Activated T-helper 2 cell treated with anti-CD3 and anti-CD28 coated beads, Interferon-gamma antibody, Interleukin-2, Interleukin-4, amounts not matched to agents 10 μg/mL and 5 μg/mL and 100 μg/mL, durations not matched to agents 14 hours and 24 hours and 36 hours (primary cell): ENCODE measurements around the gene SGCD. TPM values are rescaled to one million over a fixed set of nuclear protein-coding genes. Genes with fewer than 3 reads are reported as not detected.

Experiments
- DNase-seq: peaks from one replicate; pipeline ENCODE4 v3.0.0; 2021; ENCODE audit warnings: low spot score
- H3K27ac Mint-ChIP-seq: one replicate; pipeline ENCODE4 v1.8.0; 2021; ENCODE audit warnings: mixed read lengths
- H3K27me3 Mint-ChIP-seq: one replicate; pipeline ENCODE4 v1.8.0; 2021; ENCODE audit warnings: low read depth, mixed read lengths
- H3K36me3 Mint-ChIP-seq: one replicate; pipeline ENCODE4 v1.8.0; 2021; ENCODE audit warnings: low read depth, mixed read lengths
- H3K4me1 Mint-ChIP-seq: one replicate; pipeline ENCODE4 v1.8.0; 2021; ENCODE audit warnings: low read depth, mixed read lengths
- H3K4me3 Mint-ChIP-seq: one replicate; pipeline ENCODE4 v1.8.0; 2021; ENCODE audit warnings: low read depth, mild to moderate bottlenecking, moderate library complexity, mixed read lengths
- H3K9me3 Mint-ChIP-seq: one replicate; pipeline ENCODE4 v1.8.0; 2021; ENCODE audit warnings: mixed read lengths
- intact Hi-C: fragments of 100-400 bp; cut with micrococcal nuclease; formaldehyde crosslinking; loops from one replicate; pipeline ENCODE4 v1.15.1; 2023
- total RNA-seq: library from RNA; stranded (reverse); gene quantifications from 2 replicates; pipeline ENCODE4 v1.2.3, GENCODE V29; 2022

SGCD gene
- total RNA-seq, 1 donor from 2014 or later = not detected

DNA sequence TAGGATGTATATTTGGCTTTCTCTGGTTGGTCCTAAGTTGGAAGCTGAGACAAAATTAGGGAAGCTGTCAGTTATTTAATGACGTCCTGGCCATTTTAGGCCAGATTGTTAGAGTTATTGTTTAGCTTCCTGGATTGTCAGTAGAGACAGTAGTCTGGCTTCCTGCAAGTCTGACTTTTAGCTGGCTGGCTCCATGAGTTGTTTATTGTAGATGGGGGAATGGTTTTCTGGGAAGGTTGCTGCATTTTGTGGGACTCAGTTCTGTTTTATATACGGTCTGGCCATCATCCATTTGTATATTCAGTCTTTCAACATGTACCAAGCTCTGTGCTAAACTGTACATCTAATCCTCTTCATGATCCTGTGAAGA lies 68.3 kb downstream of the SGCD start:
- Mint-ChIP-seq H3K27ac (no peak overlapping the region), H3K27me3 (no peaks in the 10 kb centered on the region), H3K9me3 (no peaks in the 10 kb centered on the region), H3K36me3 (no peaks in the 10 kb centered on the region), H3K4me1 (no peaks in the 10 kb centered on the region), H3K4me3 (no peak overlapping the region)
- intact Hi-C loops = no loop called here
- DNase-seq = no peak

DNA sequence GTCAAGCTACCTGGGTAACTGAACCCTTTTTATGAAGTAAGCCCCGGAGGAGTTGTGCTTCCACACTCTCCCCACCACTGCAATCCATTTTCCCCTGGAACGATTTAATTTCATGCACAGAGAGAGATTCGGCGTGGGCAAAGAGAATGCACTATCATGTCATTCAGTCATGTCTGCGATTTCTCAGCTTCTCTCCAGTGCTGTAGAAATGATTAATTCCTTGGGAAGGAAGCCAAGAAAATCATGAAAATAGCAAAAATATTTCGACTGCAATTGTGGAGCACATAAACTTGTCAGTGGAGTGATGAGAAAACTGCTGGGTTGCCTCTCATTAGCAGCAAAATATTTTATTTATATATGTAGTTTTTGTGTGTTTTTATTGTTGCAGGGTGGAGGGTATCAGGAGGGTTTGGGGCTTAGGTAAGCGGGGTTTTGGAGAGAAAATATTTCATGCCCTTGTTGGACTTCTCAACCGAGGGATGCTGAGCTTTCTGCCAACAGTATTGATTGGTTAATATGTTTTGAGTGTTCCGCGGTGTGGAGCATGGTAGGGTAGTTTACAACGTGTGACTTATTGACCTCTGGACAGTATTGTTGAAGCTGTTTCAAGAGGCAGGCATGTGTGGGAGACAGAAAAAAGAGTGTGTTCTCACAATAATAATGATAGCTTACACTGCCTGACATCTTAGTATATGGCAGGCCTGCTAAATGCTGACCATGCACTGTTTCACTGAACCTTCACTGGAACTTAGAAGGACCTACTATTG lies 69.3 kb downstream of the SGCD start:
- H3K4me1 Mint-ChIP-seq = no peaks in the 10 kb centered on the region
- intact Hi-C loops = no loop called here
- no peak overlapping the region for H3K27ac Mint-ChIP-seq
- DNase-seq = no peak
- no peak overlapping the region for H3K4me3 Mint-ChIP-seq
- H3K27me3 Mint-ChIP-seq = no peaks in the 10 kb centered on the region
- H3K9me3 Mint-ChIP-seq = no peaks in the 10 kb centered on the region
- H3K36me3 Mint-ChIP-seq = no peaks in the 10 kb centered on the region

DNA sequence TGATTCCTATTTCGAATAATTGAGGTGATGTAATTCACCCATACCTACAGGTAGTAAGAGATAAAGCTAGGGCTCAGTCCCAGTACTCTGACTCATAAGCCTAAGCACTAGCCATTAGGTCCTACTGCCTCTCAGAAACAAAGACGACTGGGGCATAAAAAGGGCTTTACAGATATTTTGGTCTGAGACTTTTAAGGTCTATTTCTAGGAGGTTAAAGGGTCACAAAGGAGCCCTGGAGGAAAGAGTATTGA lies 69.8 kb downstream of the SGCD start:
- H3K4me3 Mint-ChIP-seq = no peak overlapping the region
- intact Hi-C loops = no loop called here
- no peaks in the 10 kb centered on the region for H3K27me3 Mint-ChIP-seq
- no peaks in the 10 kb centered on the region for H3K36me3 Mint-ChIP-seq
- peaks cover under 1% of the 10 kb centered on the region for H3K4me1 Mint-ChIP-seq
- no peak overlapping the region for H3K27ac Mint-ChIP-seq
- DNase-seq = no peak
- H3K9me3 Mint-ChIP-seq = no peaks in the 10 kb centered on the region

DNA sequence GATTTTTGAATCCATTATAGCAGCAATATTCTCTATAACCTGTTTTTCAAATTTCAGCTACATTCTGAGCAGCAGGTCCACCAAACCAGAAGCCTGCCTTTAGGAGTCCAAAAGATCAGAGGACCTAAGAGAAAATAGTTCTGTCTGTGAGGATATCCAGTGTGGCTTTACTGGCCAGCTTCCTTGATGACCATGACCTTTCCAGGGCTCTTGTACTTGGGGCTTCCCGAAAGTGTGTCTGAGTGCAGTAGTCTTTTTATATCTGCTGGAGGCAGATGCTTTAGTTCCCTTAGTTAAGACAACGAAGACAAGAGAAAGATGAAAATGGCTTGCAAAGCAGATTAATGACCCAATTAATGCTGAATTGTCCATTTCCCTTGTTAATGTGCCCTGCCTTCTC lies 72.4 kb downstream of the SGCD start:
- Mint-ChIP-seq H3K4me1 (peaks cover 8% of the 10 kb centered on the region), H3K27me3 (no peaks in the 10 kb centered on the region), H3K36me3 (no peaks in the 10 kb centered on the region), H3K4me3 (no peak overlapping the region), H3K9me3 (no peaks in the 10 kb centered on the region), H3K27ac (no peak overlapping the region)
- no peak for DNase-seq
- intact Hi-C loops = no loop called here

DNA sequence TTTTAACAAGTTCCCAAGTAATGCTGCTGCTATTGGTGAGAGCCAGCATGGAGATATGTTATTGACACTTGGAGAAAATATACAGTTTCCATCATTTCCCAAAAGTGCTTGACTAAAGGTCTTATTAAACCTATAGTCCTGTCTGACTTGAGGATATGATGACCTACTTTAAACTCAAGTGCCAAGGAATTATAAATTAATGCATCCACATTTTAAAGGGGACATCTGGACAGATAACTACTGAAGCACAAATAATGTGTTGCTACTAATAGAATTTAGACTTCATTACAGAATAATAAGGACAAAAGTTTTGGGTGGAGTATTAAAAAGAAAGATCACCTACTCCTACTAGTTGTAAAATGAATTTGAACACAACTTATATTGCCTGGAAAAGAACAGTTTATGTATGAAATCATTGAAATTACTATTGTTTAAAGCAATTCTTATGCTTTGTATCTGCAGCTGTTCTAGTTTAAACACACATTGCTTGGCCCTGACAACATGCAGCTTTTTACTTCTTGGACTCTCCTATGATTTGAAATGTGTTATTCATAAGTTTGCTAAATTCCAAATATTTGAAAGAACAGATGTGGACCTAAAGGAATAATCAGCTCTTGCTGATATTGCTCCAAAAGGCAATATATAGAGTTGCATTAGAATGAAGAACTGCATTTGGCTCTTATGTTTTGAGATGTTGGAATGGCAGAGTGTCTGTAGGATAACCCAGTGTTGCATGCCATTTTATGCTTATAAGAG lies 73.4 kb downstream of the SGCD start:
- Mint-ChIP-seq H3K27ac (no peak overlapping the region), H3K9me3 (no peaks in the 10 kb centered on the region), H3K27me3 (no peaks in the 10 kb centered on the region), H3K4me3 (no peak overlapping the region), H3K4me1 (peaks cover 8% of the 10 kb centered on the region), H3K36me3 (no peaks in the 10 kb centered on the region)
- DNase-seq = no peak
- intact Hi-C loops = loop anchor here (10.0 kb wide), 1 partner anchor 524 kb away; no protein-coding TSS in a partner anchor

DNA sequence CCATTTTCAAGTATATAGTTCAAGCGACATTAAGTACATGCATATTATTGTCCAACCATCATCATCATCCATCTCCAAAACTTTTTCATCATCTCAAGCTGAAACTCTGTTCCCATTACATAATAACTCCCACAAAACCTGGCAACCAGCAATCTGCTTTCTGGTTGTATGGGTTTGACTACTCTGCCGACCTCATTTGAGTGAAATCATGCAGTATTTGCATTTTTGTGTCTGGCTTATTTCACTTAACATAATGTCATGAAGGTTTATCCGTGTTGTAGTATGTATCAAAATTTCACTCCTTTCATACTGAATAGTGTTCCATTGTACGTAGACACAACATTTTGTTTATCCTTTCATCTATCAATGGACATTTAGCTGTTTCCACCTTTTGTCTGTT lies 74.8 kb downstream of the SGCD start:
- H3K4me1 Mint-ChIP-seq = peaks cover 8% of the 10 kb centered on the region
- H3K27me3 Mint-ChIP-seq = peaks cover 3% of the 10 kb centered on the region
- H3K4me3 Mint-ChIP-seq = no peak overlapping the region
- no peaks in the 10 kb centered on the region for H3K36me3 Mint-ChIP-seq
- intact Hi-C loops = loop anchor here (10.0 kb wide), 1 partner anchor 523 kb away; no protein-coding TSS in a partner anchor
- no peaks in the 10 kb centered on the region for H3K9me3 Mint-ChIP-seq
- no peak overlapping the region for H3K27ac Mint-ChIP-seq
- DNase-seq = no peak

DNA sequence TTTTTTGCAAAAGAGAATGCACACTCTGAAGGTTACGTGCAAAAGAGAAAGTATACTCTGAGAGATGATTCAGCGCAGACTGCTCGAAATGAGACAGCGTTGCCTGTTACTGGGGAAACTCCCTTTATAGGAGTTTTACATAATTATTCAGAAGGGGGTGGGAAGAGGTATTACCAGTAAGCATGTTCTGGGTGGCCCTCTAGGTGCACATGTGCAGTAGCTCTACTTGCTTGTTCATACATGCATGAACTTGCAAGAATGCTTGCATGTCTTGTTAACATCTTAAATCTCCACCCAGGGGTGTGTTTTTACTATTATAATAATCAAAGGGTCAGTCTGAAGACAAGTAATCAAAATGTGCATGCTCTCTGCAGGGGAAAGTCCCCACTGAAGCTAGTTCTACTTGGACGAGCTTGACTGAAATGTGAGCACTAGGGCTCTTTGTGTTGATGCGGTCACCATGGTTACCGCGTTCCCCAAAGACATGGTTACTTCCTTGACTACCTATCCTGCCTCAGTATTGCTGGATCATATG lies 75.5 kb downstream of the SGCD start:
- intact Hi-C loops = loop anchor here (10.0 kb wide), 1 partner anchor 522 kb away; no protein-coding TSS in a partner anchor

DNA sequence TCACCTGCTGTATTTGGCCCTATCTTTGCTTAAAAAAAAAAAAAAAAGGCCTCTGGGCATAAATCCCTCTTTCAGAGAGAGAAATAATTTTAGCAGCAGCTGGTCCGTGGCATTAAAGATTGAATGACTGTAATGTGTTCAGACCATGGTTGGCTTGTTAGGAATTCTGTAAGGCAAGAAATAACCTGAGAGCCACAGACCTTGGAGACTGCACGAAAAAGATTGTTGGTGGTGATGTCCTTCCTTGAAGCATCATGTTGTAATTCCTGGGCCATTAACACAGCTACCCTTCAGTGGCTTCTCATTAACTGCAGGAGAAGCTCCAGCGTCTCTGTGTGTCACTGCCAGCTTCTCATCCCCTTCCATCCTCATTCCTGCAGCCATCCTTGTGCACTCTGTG lies 79.0 kb downstream of the SGCD start:
- no peaks in the 10 kb centered on the region for H3K36me3 Mint-ChIP-seq
- H3K9me3 Mint-ChIP-seq = no peaks in the 10 kb centered on the region
- no peak for DNase-seq
- peaks cover 8% of the 10 kb centered on the region for H3K4me1 Mint-ChIP-seq
- intact Hi-C loops = loop anchor here (10.0 kb wide), 1 partner anchor 519 kb away; no protein-coding TSS in a partner anchor
- H3K27ac Mint-ChIP-seq = no peak overlapping the region
- peaks cover 9% of the 10 kb centered on the region for H3K27me3 Mint-ChIP-seq
- H3K4me3 Mint-ChIP-seq = no peak overlapping the region

More for the DNA sequence above, 75.5 kb downstream of the SGCD start:
- peak; percentile 9 for DNase-seq
- no peaks in the 10 kb centered on the region for H3K36me3 Mint-ChIP-seq
- H3K27me3 Mint-ChIP-seq = peaks cover 3% of the 10 kb centered on the region
- H3K27ac Mint-ChIP-seq = no peak overlapping the region
- no peak overlapping the region for H3K4me3 Mint-ChIP-seq
- no peaks in the 10 kb centered on the region for H3K9me3 Mint-ChIP-seq
- peaks cover 8% of the 10 kb centered on the region for H3K4me1 Mint-ChIP-seq

DNA sequence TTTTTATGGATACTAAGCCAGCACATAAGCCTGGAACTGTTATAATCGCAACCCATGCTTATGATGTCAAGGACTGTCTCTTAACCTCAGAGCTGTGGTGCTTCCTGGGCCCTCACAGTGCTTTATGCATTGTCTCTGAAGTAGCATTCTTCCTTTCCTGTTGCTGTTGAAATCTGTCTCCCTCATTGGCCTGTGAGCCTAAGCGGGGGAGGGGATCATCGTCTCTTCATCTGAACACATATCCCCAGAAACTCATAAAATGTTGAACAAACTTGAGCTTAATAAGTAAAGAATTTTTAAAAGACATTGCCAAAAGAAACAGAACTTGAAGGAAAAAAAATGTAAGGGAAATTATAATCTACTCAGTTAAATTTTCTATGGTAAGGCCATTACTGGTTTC lies 80.3 kb downstream of the SGCD start:
- DNase-seq = no peak
- no peak overlapping the region for H3K4me3 Mint-ChIP-seq
- no peaks in the 10 kb centered on the region for H3K9me3 Mint-ChIP-seq
- H3K27me3 Mint-ChIP-seq = peaks cover 9% of the 10 kb centered on the region
- H3K4me1 Mint-ChIP-seq = peaks cover 3% of the 10 kb centered on the region
- no peaks in the 10 kb centered on the region for H3K36me3 Mint-ChIP-seq
- H3K27ac Mint-ChIP-seq = no peak overlapping the region
- intact Hi-C loops = loop anchor here (10.0 kb wide), 1 partner anchor 518 kb away; no protein-coding TSS in a partner anchor

DNA sequence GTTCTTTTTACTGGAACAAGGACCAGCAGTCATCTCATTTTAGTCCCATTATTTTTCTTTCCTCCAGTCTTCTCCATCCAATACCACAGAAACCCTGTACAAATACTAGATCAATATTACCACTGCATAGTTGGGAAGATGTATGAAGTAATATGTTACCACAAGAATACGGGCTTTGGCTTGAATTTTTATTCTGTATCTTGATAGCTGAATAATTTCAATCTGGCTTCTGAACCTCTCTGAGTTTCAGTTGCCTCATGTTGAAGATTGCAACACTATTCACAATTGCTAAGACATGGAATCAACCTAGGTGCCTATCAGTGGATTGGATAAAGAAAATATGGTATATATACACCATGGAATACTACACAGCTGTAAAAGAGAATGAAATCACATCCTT lies 82.9 kb downstream of the SGCD start:
- intact Hi-C loops = loop anchor here (10.0 kb wide), 1 partner anchor 515 kb away; no protein-coding TSS in a partner anchor
- Mint-ChIP-seq H3K27me3 (peaks cover 9% of the 10 kb centered on the region), H3K4me3 (no peak overlapping the region), H3K4me1 (no peaks in the 10 kb centered on the region), H3K9me3 (no peaks in the 10 kb centered on the region), H3K27ac (no peak overlapping the region), H3K36me3 (no peaks in the 10 kb centered on the region)
- no peak for DNase-seq

DNA sequence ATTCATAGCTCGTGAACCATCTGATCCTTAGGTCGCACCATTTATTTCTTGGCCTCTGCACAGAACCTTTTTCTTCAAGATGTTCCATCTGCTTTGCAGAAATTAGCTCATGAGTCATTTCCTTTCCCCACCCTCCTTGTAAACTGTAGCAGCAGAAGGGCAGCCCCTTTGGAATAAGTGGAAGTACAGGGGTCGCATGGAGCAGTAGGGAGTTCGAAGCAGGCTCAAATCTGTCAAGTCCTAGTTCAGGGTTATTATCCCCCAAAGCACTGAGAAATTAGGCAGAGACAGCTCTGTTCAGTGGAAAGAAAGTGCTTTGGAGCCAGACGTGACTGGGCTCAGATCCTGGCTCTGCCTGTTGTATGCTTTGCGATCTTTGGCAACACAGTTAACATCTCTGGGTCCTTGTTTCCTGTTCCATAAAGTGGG lies 84.2 kb downstream of the SGCD start:
- intact Hi-C loops = no loop called here
- no peaks in the 10 kb centered on the region for H3K4me1 Mint-ChIP-seq
- no peak for DNase-seq
- H3K36me3 Mint-ChIP-seq = no peaks in the 10 kb centered on the region
- peaks cover 9% of the 10 kb centered on the region for H3K27me3 Mint-ChIP-seq
- H3K27ac Mint-ChIP-seq = no peak overlapping the region
- H3K4me3 Mint-ChIP-seq = no peak overlapping the region
- no peaks in the 10 kb centered on the region for H3K9me3 Mint-ChIP-seq

DNA sequence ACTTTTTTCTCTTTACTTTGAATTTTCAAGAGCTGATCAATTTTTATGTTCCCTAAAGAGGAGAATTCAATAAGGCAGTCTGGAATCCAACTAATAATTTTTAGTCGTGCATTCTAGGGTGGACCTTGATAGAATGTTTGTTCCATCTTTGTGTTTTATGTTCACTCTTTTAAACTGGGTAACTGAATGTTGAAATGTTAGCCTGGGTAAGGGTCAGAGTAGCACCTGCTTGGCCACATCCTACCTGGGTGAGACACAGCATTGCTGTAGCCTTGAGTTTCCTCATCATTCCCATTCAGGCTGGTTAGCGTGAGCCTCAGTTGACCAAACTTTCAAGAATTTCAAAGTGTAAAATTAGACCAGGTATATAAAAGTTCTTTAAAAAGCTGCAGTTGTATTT lies 85.0 kb downstream of the SGCD start:
- Mint-ChIP-seq H3K4me3 (no peak overlapping the region), H3K27me3 (peaks cover 6% of the 10 kb centered on the region), H3K4me1 (no peaks in the 10 kb centered on the region), H3K9me3 (no peaks in the 10 kb centered on the region), H3K36me3 (no peaks in the 10 kb centered on the region), H3K27ac (no peak overlapping the region)
- DNase-seq = no peak
- intact Hi-C loops = no loop called here

DNA sequence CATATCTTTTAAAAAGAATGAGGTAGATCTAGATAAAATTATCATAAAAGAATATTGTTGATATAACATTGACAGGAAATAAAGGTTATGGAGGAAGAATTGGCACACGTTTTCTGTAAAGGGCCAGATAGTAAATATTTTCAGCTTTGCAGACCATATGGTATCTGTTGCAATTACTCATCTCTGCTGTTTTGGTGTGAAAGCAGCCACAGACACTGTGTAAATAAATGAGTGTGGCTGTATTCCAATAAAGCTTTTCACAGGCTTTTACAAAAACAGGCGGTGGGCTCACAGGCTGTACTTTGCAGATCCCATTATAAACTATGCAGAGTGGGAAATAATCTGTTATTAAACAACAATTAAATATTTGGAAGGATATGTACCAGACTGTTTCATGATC lies 87.4 kb downstream of the SGCD start:
- no peak overlapping the region for H3K27ac Mint-ChIP-seq
- DNase-seq = no peak
- intact Hi-C loops = no loop called here
- H3K4me3 Mint-ChIP-seq = no peak overlapping the region
- peaks cover 3% of the 10 kb centered on the region for H3K27me3 Mint-ChIP-seq
- no peaks in the 10 kb centered on the region for H3K4me1 Mint-ChIP-seq
- no peaks in the 10 kb centered on the region for H3K9me3 Mint-ChIP-seq
- H3K36me3 Mint-ChIP-seq = no peaks in the 10 kb centered on the region
